Activated naive CD8-positive, alpha-beta T cell treated with anti-CD3 and anti-CD28 coated beads, Interleukin-2, amount 50 U/mL, for 24 hours (primary cell): ENCODE data around the gene NME5.
A peak's percentile ranks its signal among the peaks of the same experiment; 100 is the strongest.

ENCODE experiments used
- ATAC-seq: fragments of 150-1000 bp; cut with Tn5 transposase; one replicate; pipeline ENCODE4 v1.10.0; 2021
- DNase-seq: peaks from one replicate; pipeline ENCODE4 v3.0.0; 2021
- H3K27ac Mint-ChIP-seq: one replicate; pipeline ENCODE4 v1.8.0; 2021; ENCODE audit warnings: mild to moderate bottlenecking, mixed read lengths
- H3K27me3 Mint-ChIP-seq: one replicate; pipeline ENCODE4 v1.8.0; 2021; ENCODE audit warnings: mixed read lengths
- H3K36me3 Mint-ChIP-seq: one replicate; pipeline ENCODE4 v1.8.0; 2021; ENCODE audit warnings: low read depth, mixed read lengths
- H3K4me1 Mint-ChIP-seq: one replicate; pipeline ENCODE4 v1.8.0; 2021; ENCODE audit warnings: mixed read lengths
- H3K4me3 Mint-ChIP-seq: one replicate; pipeline ENCODE4 v1.8.0; 2021; ENCODE audit warnings: mild to moderate bottlenecking, moderate library complexity, mixed read lengths
- H3K9me3 Mint-ChIP-seq: one replicate; pipeline ENCODE4 v1.8.0; 2021; ENCODE audit warnings: mixed read lengths

Gene NME5, protein sequence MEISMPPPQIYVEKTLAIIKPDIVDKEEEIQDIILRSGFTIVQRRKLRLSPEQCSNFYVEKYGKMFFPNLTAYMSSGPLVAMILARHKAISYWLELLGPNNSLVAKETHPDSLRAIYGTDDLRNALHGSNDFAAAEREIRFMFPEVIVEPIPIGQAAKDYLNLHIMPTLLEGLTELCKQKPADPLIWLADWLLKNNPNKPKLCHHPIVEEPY

GRCh38 chr5:138138949-138139780 is at the start of gene NME5:
Gene NME5 (minus strand): TSS chr5:138139428. CDS start chr5:138138780, 648 bp downstream.
- DNase-seq (peak; percentile 7), ATAC-seq (no peak)
- Mint-ChIP-seq H3K27me3 (peaks cover 13% of the 10 kb centered on the region), H3K9me3 (no peaks in the 10 kb centered on the region), H3K4me3 (no peak within 1 kb of the TSS), H3K4me1 (peaks cover 11% of the 10 kb centered on the region), H3K36me3 (no peaks in the 10 kb centered on the region), H3K27ac (no peak within 1 kb of the TSS)

DNA sequence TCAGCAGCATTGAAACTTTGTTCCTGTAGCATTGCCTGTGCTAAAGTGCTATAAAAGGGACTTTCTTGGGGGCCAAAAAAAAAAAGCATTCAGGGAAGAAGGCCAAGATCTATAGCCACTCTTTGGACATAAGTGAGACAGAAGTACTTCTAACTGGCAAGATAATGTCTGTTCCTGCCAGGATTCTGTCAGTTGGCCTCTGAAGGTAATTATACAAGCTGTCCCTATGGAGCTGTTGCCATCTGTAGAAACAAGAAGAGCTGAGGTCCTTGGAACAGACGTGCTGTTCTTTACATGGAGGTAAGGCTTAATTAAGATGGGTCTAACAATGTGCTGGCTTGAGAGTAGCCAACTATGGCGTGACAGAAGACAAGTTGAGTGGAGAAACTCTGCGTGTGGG is 49.4 kb upstream of the NME5 start:
- Mint-ChIP-seq H3K36me3 (peaks cover 59% of the 10 kb centered on the region), H3K4me3 (no peak overlapping the region), H3K4me1 (no peaks in the 10 kb centered on the region), H3K27ac (no peak overlapping the region), H3K27me3 (no peaks in the 10 kb centered on the region), H3K9me3 (no peaks in the 10 kb centered on the region)
- no peak for DNase-seq
- no peak for ATAC-seq

DNA sequence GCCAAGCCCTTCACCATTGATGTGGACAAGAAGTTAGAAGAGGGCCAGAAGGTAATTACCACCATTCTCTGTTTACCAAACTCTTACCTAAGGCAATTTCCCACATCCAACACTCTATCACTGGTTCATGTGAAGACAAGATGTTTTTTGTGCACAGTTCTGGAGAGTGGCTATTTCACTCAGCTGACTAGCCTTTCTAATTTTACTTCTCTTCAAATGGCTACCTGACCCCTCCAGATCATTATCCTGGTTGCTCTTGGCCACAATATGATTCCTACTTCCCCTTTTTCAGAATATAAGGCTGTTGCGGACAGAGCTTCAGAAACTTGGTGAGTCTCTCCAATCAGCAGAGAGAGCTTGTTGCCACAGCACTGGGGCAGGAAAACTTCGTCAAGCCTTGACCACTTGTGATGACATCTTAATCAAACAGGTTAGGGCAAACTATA is 46.8 kb upstream of the NME5 start:
- DNase-seq: no peak
- Mint-ChIP-seq H3K4me1 (no peaks in the 10 kb centered on the region), H3K36me3 (peaks cover 68% of the 10 kb centered on the region), H3K27me3 (no peaks in the 10 kb centered on the region), H3K4me3 (no peak overlapping the region), H3K9me3 (no peaks in the 10 kb centered on the region), H3K27ac (no peak overlapping the region)
- ATAC-seq: no peak

DNA sequence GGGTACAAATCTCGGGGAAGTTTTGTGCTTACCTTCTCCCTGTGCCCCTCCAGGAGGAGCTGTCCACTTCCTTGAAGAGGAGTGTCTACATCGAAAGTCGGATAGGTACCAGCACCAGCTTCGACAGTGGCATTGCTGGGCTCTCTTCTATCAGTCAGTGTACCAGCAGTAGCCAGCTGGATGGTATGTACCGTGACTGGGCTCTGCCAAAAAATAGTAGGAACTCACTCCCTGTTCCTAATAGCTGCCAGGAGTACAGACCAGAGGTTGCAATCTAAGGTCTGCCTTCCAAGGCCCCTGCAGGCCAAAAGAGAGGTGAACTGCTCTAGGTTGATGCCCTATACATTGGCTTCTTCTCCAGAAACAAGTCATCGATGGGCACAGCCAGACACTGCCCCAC is 43.6 kb upstream of the NME5 start:
- Mint-ChIP-seq H3K4me3 (no peak overlapping the region), H3K27ac (no peak overlapping the region), H3K36me3 (peaks cover 55% of the 10 kb centered on the region), H3K4me1 (peaks cover 5% of the 10 kb centered on the region), H3K9me3 (no peaks in the 10 kb centered on the region), H3K27me3 (no peaks in the 10 kb centered on the region)
- no peak for DNase-seq
- no peak for ATAC-seq

GRCh38 chr5:138180841-138181240 is 41.6 kb upstream of the NME5 start:
- DNase-seq: no peak
- H3K27ac Mint-ChIP-seq: no peak overlapping the region
- no peaks in the 10 kb centered on the region for H3K9me3 Mint-ChIP-seq
- no peak for ATAC-seq
- no peaks in the 10 kb centered on the region for H3K27me3 Mint-ChIP-seq
- H3K4me1 Mint-ChIP-seq: peaks cover 7% of the 10 kb centered on the region
- H3K4me3 Mint-ChIP-seq: no peak overlapping the region
- H3K36me3 Mint-ChIP-seq: peaks cover 45% of the 10 kb centered on the region

GRCh38 chr5:138180183-138180782 is 41.1 kb upstream of the NME5 start:
- Mint-ChIP-seq H3K27ac (peak overlapping the region; percentile 17), H3K4me3 (no peak overlapping the region)
- peak; percentile 25 for ATAC-seq

DNA sequence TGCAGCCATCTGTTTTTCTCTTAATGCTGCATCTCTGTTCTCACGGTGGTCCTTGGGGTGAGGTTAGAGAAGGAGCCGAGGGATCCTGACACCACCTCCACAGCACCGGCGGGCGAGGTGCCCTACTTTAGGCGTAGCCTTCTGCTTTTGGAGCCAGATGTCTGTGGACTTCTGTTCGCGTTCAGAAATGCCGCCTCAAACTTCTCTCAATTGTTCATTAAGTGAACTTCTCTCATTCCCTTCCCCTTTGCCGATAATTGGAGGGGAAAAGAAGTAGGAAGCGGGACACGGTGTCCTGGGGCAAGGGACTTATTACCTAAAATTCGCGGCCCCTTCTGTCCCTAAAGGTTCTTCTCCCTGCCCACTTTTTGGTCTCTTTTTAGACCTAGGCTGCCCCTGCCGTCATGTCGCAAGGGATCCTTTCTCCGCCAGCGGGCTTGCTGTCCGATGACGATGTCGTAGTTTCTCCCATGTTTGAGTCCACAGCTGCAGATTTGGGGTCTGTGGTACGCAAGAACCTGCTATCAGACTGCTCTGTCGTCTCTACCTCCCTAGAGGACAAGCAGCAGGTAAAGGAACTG is 40.1 kb upstream of the NME5 start:
- Mint-ChIP-seq H3K9me3 (no peaks in the 10 kb centered on the region), H3K4me1 (peaks cover 8% of the 10 kb centered on the region), H3K27ac (no peak overlapping the region), H3K27me3 (no peaks in the 10 kb centered on the region), H3K36me3 (peaks cover 42% of the 10 kb centered on the region), H3K4me3 (no peak overlapping the region)
- no peak for ATAC-seq
- peak; percentile 22 for DNase-seq

More at GRCh38 chr5:138180183-138180782, 41.1 kb upstream of the NME5 start:
- H3K9me3 Mint-ChIP-seq: no peaks in the 10 kb centered on the region
- no peaks in the 10 kb centered on the region for H3K27me3 Mint-ChIP-seq
- no peak for DNase-seq
- peaks cover 8% of the 10 kb centered on the region for H3K4me1 Mint-ChIP-seq
- peaks cover 46% of the 10 kb centered on the region for H3K36me3 Mint-ChIP-seq

DNA sequence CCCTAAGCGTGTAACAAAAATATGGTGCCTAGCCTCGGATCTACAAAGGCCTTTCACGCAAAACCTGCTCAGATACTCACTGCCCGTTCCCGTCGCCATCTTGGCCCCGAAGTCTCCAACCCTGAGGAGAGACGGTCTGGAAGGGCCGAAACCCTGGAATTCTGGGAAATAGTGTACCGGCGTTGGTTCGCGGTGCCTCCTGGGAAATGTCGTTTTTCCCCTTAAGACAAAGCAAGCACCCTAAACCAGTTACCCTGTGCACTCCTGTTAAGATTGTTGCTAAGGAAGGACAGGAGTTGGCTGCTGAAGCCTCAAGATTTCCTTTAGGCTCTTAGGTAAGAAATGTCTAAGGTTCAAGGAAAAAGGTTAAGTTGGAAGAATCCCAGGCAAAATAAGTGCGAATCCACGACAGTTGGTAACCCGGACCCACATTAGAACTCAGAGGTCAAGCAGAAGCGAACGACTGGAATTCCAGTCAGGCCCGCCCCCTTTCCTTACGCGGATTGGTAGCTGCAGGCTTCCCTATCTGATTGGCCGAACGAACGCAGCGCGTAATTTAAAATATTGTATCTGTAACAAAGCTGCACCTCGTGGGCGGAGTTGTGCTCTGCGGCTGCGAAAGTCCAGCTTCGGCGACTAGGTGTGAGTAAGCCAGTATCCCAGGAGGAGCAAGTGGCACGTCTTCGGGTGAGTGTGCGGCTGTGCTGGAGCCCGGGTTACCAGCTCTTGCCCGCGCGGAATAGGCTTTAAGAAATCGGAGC is 39.5 kb upstream of the NME5 start, which contains the start of the genes BRD8 and KIF20A:
BRD8 (minus strand) TSS at position 115 of the 761 bp plus-strand sequence; CDS start at position 99, 16 bp downstream.
KIF20A (plus strand) TSS at position 597 of the 761 bp plus-strand sequence. CDS start 569 bp downstream, outside the sequence.
- ATAC-seq: peak; percentile 90
- DNase-seq: peak; percentile 90
- peaks cover 39% of the 10 kb centered on the region for H3K36me3 Mint-ChIP-seq
- peaks cover 8% of the 10 kb centered on the region for H3K4me1 Mint-ChIP-seq
- H3K27ac Mint-ChIP-seq: no peak within 1 kb of the TSS
- H3K9me3 Mint-ChIP-seq: no peaks in the 10 kb centered on the region
- H3K4me3 Mint-ChIP-seq: no peak within 1 kb of the TSS
- no peaks in the 10 kb centered on the region for H3K27me3 Mint-ChIP-seq

DNA sequence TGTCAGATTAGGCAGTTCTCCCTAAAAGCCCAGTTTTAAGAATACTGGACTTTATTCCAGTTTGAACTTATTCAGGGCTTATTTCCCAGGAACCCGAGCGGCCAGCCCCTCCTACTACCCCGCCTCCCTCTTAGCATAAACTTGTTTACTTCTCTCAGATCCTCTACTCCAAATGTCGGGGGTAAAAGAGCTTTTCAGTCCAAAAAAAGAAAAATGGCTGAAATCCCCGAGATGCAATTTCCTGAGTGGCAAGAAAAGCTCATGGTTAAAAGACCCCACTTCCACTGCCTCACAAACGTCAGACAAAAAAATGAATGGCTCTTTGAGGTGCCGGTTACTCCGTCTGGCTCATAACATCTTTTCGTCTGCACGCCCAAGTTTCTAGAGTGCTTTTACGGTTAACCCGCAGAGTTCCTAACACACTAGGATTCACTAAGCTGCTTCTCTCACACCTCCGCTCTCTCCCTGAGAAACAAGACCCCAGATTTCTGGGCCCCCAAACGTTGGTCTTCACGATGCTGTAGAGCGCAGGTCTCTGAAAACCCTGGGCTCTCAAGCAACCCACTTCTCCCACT is 38.8 kb upstream of the NME5 start:
- no peak overlapping the region for H3K4me3 Mint-ChIP-seq
- no peaks in the 10 kb centered on the region for H3K9me3 Mint-ChIP-seq
- ATAC-seq: no peak
- H3K4me1 Mint-ChIP-seq: peaks cover 10% of the 10 kb centered on the region
- H3K27me3 Mint-ChIP-seq: no peaks in the 10 kb centered on the region
- peak; percentile 36 for DNase-seq
- no peak overlapping the region for H3K27ac Mint-ChIP-seq
- peaks cover 38% of the 10 kb centered on the region for H3K36me3 Mint-ChIP-seq

GRCh38 chr5:138170299-138170698 is 31.1 kb upstream of the NME5 start:
- peaks cover 5% of the 10 kb centered on the region for H3K4me1 Mint-ChIP-seq
- H3K36me3 Mint-ChIP-seq: peaks cover 66% of the 10 kb centered on the region
- H3K27me3 Mint-ChIP-seq: no peaks in the 10 kb centered on the region
- ATAC-seq (no peak), DNase-seq (no peak)
- no peak overlapping the region for H3K27ac Mint-ChIP-seq
- H3K4me3 Mint-ChIP-seq: no peak overlapping the region
- H3K9me3 Mint-ChIP-seq: no peaks in the 10 kb centered on the region

DNA sequence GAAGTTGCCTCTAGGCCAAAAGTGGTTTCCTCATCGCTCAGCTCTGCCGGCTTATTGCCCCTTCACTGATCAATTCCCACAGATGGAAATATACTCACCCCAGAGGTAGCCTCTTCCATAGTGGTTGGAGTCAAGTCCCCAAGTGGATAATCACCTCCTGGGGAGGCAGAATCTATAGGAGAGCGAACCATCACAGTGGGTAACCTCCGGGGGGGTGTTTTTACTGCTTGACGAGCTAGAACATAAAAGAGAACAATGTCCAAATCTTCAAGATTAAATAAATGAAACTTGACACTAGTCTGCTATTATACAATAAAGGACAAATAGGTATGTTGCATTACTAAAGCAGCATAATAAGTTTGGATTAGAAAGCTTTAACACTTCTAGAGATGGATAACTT is 29.9 kb upstream of the NME5 start:
- DNase-seq: no peak
- H3K27me3 Mint-ChIP-seq: no peaks in the 10 kb centered on the region
- no peak overlapping the region for H3K4me3 Mint-ChIP-seq
- H3K4me1 Mint-ChIP-seq: peaks cover 5% of the 10 kb centered on the region
- H3K27ac Mint-ChIP-seq: no peak overlapping the region
- H3K36me3 Mint-ChIP-seq: peaks cover 71% of the 10 kb centered on the region
- no peak for ATAC-seq
- H3K9me3 Mint-ChIP-seq: no peaks in the 10 kb centered on the region

- Mint-ChIP-seq H3K27me3 (no peaks in the 10 kb centered on the region), H3K36me3 (peaks cover 76% of the 10 kb centered on the region), H3K4me1 (no peaks in the 10 kb centered on the region), H3K4me3 (no peak overlapping the region), H3K27ac (no peak overlapping the region), H3K9me3 (no peaks in the 10 kb centered on the region)
- DNase-seq (no peak), ATAC-seq (no peak)
Observed at GRCh38 chr5:138163721-138164120, 24.5 kb upstream of the NME5 start.

DNA sequence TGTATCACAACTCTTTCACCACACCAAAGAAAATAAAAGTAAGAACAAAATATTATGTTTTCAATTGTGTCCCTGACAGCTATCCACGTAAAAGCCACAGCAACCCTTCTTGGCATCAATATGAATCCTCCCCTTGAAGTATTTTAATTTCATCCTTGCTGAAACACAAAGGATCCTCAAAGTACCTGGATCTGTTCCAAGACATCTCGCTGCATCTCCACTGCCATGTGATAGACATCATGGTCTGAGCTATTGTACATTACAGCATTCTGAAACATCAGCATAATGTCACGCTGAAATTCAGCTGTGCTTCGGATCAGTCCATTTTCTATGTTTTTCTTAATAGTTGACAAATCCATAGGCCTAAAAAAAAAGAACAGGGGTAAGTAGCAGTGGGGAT is 21.5 kb upstream of the NME5 start:
- DNase-seq: no peak
- H3K27me3 Mint-ChIP-seq: no peaks in the 10 kb centered on the region
- H3K4me3 Mint-ChIP-seq: no peak overlapping the region
- ATAC-seq: no peak
- H3K36me3 Mint-ChIP-seq: peaks cover 65% of the 10 kb centered on the region
- peaks cover 10% of the 10 kb centered on the region for H3K4me1 Mint-ChIP-seq
- H3K9me3 Mint-ChIP-seq: no peaks in the 10 kb centered on the region
- no peak overlapping the region for H3K27ac Mint-ChIP-seq

DNA sequence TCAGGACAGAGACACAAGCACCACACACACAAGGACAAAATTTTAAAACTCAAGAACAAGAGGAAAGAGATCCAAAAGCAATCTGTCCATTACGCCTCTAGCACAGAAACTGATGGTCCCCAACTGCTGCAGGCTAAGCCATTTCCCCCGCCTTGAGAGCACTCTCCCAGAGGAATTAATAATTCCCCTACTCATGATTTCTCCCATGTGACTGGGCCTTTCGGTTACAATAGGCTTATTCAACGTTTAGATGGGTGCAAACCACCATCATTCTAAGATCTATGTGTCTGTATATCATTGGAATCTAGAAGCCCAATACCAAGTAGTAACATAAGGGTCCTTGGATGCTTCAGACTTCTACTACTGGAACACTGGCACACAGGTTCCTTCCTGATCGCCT is 20.4 kb upstream of the NME5 start:
- Mint-ChIP-seq H3K9me3 (no peaks in the 10 kb centered on the region), H3K4me3 (no peak overlapping the region), H3K27me3 (no peaks in the 10 kb centered on the region), H3K36me3 (peaks cover 58% of the 10 kb centered on the region), H3K27ac (no peak overlapping the region), H3K4me1 (peaks cover 10% of the 10 kb centered on the region)
- DNase-seq (no peak), ATAC-seq (no peak)
